GM12875 (cell line): ENCODE measurements around the gene PCDHGB7.
A peak's percentile ranks its signal among the peaks of the same experiment; 100 is the strongest.
"Not testable (repeated sequence)": the region's sequence is repeated elsewhere in the genome, so short reads cannot be mapped to it uniquely, and the experiment has no call there.

Experiments used
- H3K4me3 ChIP-seq: one replicate; pipeline ENCODE4 v1.5.1; 2011; ENCODE audit warnings: low read depth, low read length, control low read depth
- TF ChIP-seq, protein P1 (sequence below): IDR thresholded peaks from 2 replicates; pipeline ENCODE4 v1.5.1; 2011; ENCODE audit warnings: low read depth, mild to moderate bottlenecking, control low read depth, inconsistent platforms, low read length, moderate library complexity, borderline replicate concordance; ENCODE audit not compliant: insufficient read depth

PCDHGB7 gene

GRCh38 chr5:141427783-141428426 lies 10.4 kb downstream of the PCDHGB7 start:
- H3K4me3 ChIP-seq, result no peak overlapping the region
- TF ChIP-seq, protein P1, sequence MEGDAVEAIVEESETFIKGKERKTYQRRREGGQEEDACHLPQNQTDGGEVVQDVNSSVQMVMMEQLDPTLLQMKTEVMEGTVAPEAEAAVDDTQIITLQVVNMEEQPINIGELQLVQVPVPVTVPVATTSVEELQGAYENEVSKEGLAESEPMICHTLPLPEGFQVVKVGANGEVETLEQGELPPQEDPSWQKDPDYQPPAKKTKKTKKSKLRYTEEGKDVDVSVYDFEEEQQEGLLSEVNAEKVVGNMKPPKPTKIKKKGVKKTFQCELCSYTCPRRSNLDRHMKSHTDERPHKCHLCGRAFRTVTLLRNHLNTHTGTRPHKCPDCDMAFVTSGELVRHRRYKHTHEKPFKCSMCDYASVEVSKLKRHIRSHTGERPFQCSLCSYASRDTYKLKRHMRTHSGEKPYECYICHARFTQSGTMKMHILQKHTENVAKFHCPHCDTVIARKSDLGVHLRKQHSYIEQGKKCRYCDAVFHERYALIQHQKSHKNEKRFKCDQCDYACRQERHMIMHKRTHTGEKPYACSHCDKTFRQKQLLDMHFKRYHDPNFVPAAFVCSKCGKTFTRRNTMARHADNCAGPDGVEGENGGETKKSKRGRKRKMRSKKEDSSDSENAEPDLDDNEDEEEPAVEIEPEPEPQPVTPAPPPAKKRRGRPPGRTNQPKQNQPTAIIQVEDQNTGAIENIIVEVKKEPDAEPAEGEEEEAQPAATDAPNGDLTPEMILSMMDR, result no peak

- H3K4me3 ChIP-seq, result peak within 1 kb of the TSS; percentile 60
- TF ChIP-seq, protein P1, result peak; percentile 50; the same call in 1 of the 2 replicates
Measured at GRCh38 chr5:141430332-141431113, 13.0 kb downstream of the PCDHGB7 start, which contains the start of gene PCDHGA12. PCDHGA12 (plus strand) TSS chr5:141430507; CDS start chr5:141430760, 253 bp downstream.

DNA sequence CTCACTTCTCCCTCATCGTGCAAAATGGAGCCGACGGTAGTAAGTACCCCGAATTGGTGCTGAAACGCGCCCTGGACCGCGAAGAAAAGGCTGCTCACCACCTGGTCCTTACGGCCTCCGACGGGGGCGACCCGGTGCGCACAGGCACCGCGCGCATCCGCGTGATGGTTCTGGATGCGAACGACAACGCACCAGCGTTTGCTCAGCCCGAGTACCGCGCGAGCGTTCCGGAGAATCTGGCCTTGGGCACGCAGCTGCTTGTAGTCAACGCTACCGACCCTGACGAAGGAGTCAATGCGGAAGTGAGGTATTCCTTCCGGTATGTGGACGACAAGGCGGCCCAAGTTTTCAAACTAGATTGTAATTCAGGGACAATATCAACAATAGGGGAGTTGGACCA lies 13.8 kb downstream of the PCDHGB7 start:
- TF ChIP-seq, protein P1, result no peak

GRCh38 chr5:141432308-141432707 lies 14.8 kb downstream of the PCDHGB7 start:
- not testable (repeated sequence) for H3K4me3 ChIP-seq

More for the DNA sequence above, 13.8 kb downstream of the PCDHGB7 start:
- peak overlapping the region; percentile 60 for H3K4me3 ChIP-seq

GRCh38 chr5:141432726-141433125 lies 15.2 kb downstream of the PCDHGB7 start:
- not testable (repeated sequence) for H3K4me3 ChIP-seq

GRCh38 chr5:141434006-141434405 lies 16.5 kb downstream of the PCDHGB7 start:
- H3K4me3 ChIP-seq, result no peak overlapping the region
- TF ChIP-seq, protein P1, result no peak

DNA sequence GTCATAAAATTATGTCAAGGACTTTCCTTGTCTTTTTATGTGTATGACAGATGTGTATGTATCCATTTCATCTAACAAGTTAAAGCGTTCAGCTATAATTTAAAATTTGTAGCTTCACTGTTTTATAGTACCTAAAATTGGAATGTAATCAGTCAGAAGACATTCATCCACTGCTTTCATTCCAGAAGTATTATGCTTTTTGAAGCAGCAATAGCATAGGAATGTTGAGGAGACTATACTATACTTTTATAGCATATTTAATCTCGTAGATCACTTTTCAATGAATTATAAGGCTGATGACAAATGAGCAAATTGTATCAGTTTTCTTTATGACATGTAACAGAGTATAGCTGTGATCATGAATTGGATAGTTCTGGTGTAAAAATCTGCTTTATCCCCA lies 19.7 kb downstream of the PCDHGB7 start:
- TF ChIP-seq, protein P1, result no peak
- no peak overlapping the region for H3K4me3 ChIP-seq
